C4-2B (cell line): ENCODE results near the gene RPEL1.
"Not testable (repeated sequence)": the region's sequence is repeated elsewhere in the genome, so short reads cannot be mapped to it uniquely, and the experiment has no call there.

Experiments used
- H3K27ac ChIP-seq: fragments of 450-650 bp; 2 replicates; pipeline ENCODE4 v1.5.1; 2017
- ZFX ChIP-seq: fragments of 450-650 bp; IDR thresholded peaks from 2 replicates; pipeline ENCODE4 v1.6.1; 2017
- TF ChIP-seq, protein P1 (sequence below): fragments of 450-650 bp; conservative IDR thresholded peaks from 2 replicates; pipeline ENCODE4 v1.5.1; 2017; ENCODE audit warnings: mild to moderate bottlenecking

The RPEL1 gene

GRCh38 chr10:103241262-103242011 lies 4.2 kb upstream of the RPEL1 start:
- peak overlapping the region; percentile 93 for H3K27ac ChIP-seq
- peak; percentile 39; the same call in 1 of the 2 replicates for TF ChIP-seq ZFX
- TF ChIP-seq, protein P1, sequence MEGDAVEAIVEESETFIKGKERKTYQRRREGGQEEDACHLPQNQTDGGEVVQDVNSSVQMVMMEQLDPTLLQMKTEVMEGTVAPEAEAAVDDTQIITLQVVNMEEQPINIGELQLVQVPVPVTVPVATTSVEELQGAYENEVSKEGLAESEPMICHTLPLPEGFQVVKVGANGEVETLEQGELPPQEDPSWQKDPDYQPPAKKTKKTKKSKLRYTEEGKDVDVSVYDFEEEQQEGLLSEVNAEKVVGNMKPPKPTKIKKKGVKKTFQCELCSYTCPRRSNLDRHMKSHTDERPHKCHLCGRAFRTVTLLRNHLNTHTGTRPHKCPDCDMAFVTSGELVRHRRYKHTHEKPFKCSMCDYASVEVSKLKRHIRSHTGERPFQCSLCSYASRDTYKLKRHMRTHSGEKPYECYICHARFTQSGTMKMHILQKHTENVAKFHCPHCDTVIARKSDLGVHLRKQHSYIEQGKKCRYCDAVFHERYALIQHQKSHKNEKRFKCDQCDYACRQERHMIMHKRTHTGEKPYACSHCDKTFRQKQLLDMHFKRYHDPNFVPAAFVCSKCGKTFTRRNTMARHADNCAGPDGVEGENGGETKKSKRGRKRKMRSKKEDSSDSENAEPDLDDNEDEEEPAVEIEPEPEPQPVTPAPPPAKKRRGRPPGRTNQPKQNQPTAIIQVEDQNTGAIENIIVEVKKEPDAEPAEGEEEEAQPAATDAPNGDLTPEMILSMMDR = no peak

DNA sequence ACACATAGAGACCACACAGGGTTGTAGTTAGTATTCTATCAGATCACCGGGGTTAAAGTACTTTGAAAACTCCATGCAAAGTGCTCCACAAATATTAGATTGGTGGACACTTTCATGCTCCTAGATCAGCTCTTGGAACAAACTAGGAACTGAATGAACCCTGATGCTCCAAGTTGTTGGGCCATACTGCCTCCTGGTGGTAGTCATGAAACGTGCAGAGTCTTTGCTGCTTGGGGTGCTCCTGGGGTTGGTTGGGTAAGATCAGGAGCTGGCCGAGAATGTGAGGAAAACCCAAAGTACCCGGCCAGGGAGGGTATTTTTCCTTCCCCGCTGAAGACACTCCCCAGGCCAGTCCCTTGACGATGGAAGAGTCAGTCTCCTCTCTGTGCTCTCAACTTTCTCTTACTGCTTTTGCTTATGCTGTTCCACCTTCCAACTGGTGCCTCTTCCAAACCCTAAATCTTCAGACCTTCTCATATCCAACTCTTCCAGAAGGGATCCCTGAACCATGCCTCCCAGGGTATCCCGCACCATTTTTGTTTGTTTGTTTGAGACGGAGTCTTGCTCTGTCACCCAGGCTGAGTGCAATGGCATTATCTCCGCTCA lies 918 bp upstream of the RPEL1 start:
- no peak overlapping the region for H3K27ac ChIP-seq
- no peak for TF ChIP-seq ZFX
- TF ChIP-seq, protein P1 = peak; percentile 94

DNA sequence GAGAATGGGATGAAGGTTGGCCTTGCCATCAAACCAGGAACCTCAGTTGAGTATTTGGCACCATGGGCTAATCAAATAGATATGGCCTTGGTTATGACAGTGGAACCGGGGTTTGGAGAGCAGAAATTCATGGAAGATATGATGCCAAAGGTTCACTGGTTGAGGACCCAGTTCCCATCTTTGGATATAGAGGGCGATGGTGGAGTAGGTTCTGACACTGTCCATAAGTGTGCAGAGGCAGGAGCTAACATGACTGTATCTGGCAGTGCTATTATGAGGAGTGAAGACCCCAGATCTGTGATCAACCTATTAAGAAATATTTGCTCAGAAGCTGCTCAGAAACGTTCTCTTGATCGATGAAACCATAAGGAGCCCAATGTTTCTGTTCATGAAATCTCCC lies 637 bp downstream of the RPEL1 start:
- no peak overlapping the region for H3K27ac ChIP-seq
- TF ChIP-seq, protein P1 = no peak
- TF ChIP-seq ZFX = no peak

GRCh38 chr10:103254113-103254512 lies 8.4 kb downstream of the RPEL1 start:
- TF ChIP-seq ZFX = no peak
- no peak overlapping the region for H3K27ac ChIP-seq

- no peak overlapping the region for H3K27ac ChIP-seq
These were observed 9.0 kb downstream of the RPEL1 start for GRCh38 chr10:103254538-103255325.

GRCh38 chr10:103256613-103257012 lies 10.9 kb downstream of the RPEL1 start:
- TF ChIP-seq, protein P1 = no peak
- TF ChIP-seq ZFX = no peak

More at GRCh38 chr10:103254538-103255325, 9.0 kb downstream of the RPEL1 start:
- no peak for TF ChIP-seq ZFX
- TF ChIP-seq, protein P1 = no peak

DNA sequence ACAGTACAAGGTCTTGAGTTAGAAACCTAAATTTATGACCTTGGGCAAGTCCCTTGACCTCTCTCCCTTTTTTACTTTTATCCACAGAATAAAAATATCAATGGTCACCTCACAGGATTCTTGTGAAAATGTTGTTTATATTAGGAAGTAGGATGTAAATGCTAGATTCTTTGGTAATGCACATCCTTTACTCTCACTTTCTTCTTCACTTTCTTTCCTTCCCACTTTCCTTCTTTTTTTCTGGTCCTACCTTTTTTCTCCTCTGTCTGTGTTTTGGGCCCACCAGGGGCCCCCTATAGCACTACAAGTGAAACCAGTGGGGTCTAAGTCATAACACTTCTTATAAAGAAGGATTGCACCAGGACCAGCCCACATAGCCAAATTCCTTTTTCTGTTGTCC lies 12.1 kb downstream of the RPEL1 start:
- no peak overlapping the region for H3K27ac ChIP-seq
- TF ChIP-seq, protein P1 = no peak
- no peak for TF ChIP-seq ZFX

More at GRCh38 chr10:103256613-103257012, 10.9 kb downstream of the RPEL1 start:
- H3K27ac ChIP-seq = no peak overlapping the region

DNA sequence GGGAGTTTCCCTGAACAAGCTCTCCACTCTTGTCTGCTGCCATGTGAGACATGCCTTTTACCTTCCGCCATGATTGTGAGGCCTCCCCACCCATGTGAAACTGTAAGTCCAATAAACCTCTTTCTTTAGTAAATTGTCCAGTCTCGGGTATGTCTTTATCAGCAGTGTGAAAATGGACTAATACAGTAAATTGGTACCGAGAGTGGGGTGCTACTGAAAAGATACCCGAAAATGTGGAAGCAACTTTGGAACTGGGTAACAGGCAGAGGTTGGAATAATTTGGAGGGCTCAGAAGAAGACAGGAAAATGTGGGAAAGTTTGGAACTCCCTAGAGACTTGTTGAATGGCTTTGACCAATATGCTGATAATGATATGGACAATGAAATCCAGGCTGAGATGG lies 13.2 kb downstream of the RPEL1 start:
- H3K27ac ChIP-seq = not testable (repeated sequence)
